ENCODE results near the gene ZNF853.
"Not testable (repeated sequence)": the region's sequence is repeated elsewhere in the genome, so short reads cannot be mapped to it uniquely, and the experiment has no call there.

Gene ZNF853

GRCh38 chr7:6653071-6654003 lies 37.9 kb downstream of the ZNF853 start:
- no peak for DNase-seq

- no peak for DNase-seq
Observed at GRCh38 chr7:6654113-6654841, 38.9 kb downstream of the ZNF853 start.

GRCh38 chr7:6654842-6655610 lies 39.6 kb downstream of the ZNF853 start:
- DNase-seq, result no peak

GRCh38 chr7:6655636-6656385 lies 40.4 kb downstream of the ZNF853 start:
- DNase-seq, result no peak

- DNase-seq, result no peak
Observed at GRCh38 chr7:6656413-6656812, 41.0 kb downstream of the ZNF853 start.

GRCh38 chr7:6658618-6659345 lies 43.4 kb downstream of the ZNF853 start:
- DNase-seq, result no peak

- not testable (repeated sequence) for DNase-seq
Observed at GRCh38 chr7:6670851-6671250, 55.4 kb downstream of the ZNF853 start.

Measured in CD4-positive, alpha-beta T cell treated with Interleukin-12 subunit alpha and Interleukin-12 subunit beta, for 1 hour (primary cell).